Body of pancreas (tissue), 4 donors: ENCODE results near the gene LPCAT3. TPM values are rescaled to one million over a fixed set of nuclear protein-coding genes. Genes with fewer than 3 reads are reported as not detected.

Experiments used
- ATAC-seq: fragments of 150-250 bp; one replicate; pipeline ENCODE4 v1.9.1; 2016
- DNase-seq, 4 donors: peaks; one replicate each; pipeline ENCODE4 v3.0.0-alpha.2; 2019
- H3K27ac ChIP-seq, 4 donors: fragments of 200-600 bp; sonication (generic); 1 replicate in 3 of 4; 2 replicates in 1 of 4; pipeline versions ENCODE4 v1.5.1 to v1.6.1; 2016 to 2019; ENCODE audit warnings: mild to moderate bottlenecking in 1 of 4, mixed read lengths in 1 of 4, moderate library complexity in 1 of 4
- H3K27me3 ChIP-seq, 2 donors: fragments of 200-600 bp; sonication (generic); one replicate each; pipeline ENCODE4 v1.6.0; 2016; ENCODE audit warnings: mild to moderate bottlenecking in 1 of 2
- H3K36me3 ChIP-seq, 2 donors: fragments of 200-600 bp; sonication (generic); replicated peaks in 1 of 2; 2 replicates each; pipeline ENCODE4 v1.5.1; 2016; ENCODE audit warnings: low read depth in 2 of 2; ENCODE audit not compliant: insufficient read depth in 1 of 2
- H3K4me1 ChIP-seq: fragments of 200-600 bp; sonication (generic); one replicate; pipeline ENCODE4 v1.6.0; 2016
- H3K4me3 ChIP-seq, 2 donors: fragments of 200-600 bp; sonication (generic); 1 replicate in 1 of 2; 2 replicates in 1 of 2; pipeline ENCODE4 v1.5.1; 2016 to 2019
- H3K9me3 ChIP-seq, 3 donors: fragments of 200-600 bp; sonication (generic); 1 replicate in 2 of 3; 2 replicates in 1 of 3; pipeline ENCODE4 v1.5.1; 2016
- CTCF ChIP-seq, 7 experiments: fragments of 450-650 bp in 4 of 7; fragments of 200-600 bp in 3 of 7; sonication (generic) in 3 of 7; IDR thresholded peaks; one replicate each; pipeline ENCODE4 v1.5.1; 2016 to 2019; ENCODE audit warnings: antibody characterized with exemption in 7 of 7
- POLR2A ChIP-seq, 3 donors: fragments of 450-650 bp; IDR thresholded peaks; one replicate each; pipeline ENCODE4 v1.6.1; 2016; ENCODE audit warnings: antibody characterized with exemption in 3 of 3, mild to moderate bottlenecking in 2 of 3
- WGBS, 2 donors: methylation state at CpG; one replicate each; pipeline ENCODE4 v1.1.5; 2017; 5-methylcytosine and 5-hydroxymethylcytosine counted together
- intact Hi-C: fragments of 100-400 bp; cut with DNase I; formaldehyde crosslinking; loops from one replicate; pipeline ENCODE4 v1.15.1; 2023
- total RNA-seq, 2 donors: library from RNA; depleted of rRNA; stranded (reverse); fragments of >200 nt; gene quantifications; one replicate each; pipeline ENCODE4 v1.1.0, GENCODE V29; 2016

LPCAT3 gene
- total RNA-seq, 2 donors from 2014 or later: 21.5 to 39.6 TPM

GRCh38 chr12:6939191-6939540, 79.1 kb downstream of the LPCAT3 start:
- no peak overlapping the region for H3K4me3 ChIP-seq
- intact Hi-C loops: no loop called here
- no peaks in the 10 kb centered on the region for H3K36me3 ChIP-seq
- TF ChIP-seq POLR2A (IDR thresholded peaks at IDR 0.05) (no peak), CTCF (IDR thresholded peaks at IDR 0.05) (no peak)
- H3K4me1 ChIP-seq: peaks cover 38% of the 10 kb centered on the region
- no peaks in the 10 kb centered on the region for H3K9me3 ChIP-seq
- ATAC-seq: no peak
- DNase-seq: no peak
- 56% methylated on average over 2 of the region's 2 CpGs for WGBS, 2 donors
- no peak overlapping the region for H3K27ac ChIP-seq
- no peaks in the 10 kb centered on the region for H3K27me3 ChIP-seq

- ATAC-seq: no peak
- H3K27me3 ChIP-seq: no peaks in the 10 kb centered on the region
- H3K9me3 ChIP-seq: no peaks in the 10 kb centered on the region
- TF ChIP-seq CTCF (IDR thresholded peaks at IDR 0.05): no peak
- TF ChIP-seq POLR2A (IDR thresholded peaks at IDR 0.05): no peak
- intact Hi-C loops: no loop called here
- 71 to 74% methylated on average over 13 to 31 of the region's 32 CpGs for WGBS, 2 donors
- H3K4me3 ChIP-seq: no peak overlapping the region
- H3K36me3 ChIP-seq: no peaks in the 10 kb centered on the region
- DNase-seq: peak in 1 of 4 donors; percentile 43
- H3K4me1 ChIP-seq: peaks cover 38% of the 10 kb centered on the region
- peak overlapping the region; percentile 83 to 96 (median 86) for H3K27ac ChIP-seq
These were observed 79.7 kb downstream of the LPCAT3 start for GRCh38 chr12:6938353-6939190.

- WGBS, 2 donors: 0% methylated on average over 17 to 80 of the region's 80 CpGs
- intact Hi-C loops: no loop called here
- Histone ChIP-seq H3K4me1 (peaks cover 32% of the 10 kb centered on the region), H3K27me3 (no peaks in the 10 kb centered on the region), H3K27ac (peak overlapping the region; percentile 83 to 96 (median 86)), H3K9me3 (no peaks in the 10 kb centered on the region), H3K4me3 (peak overlapping the region; percentile 33 to 50), H3K36me3 (no peaks in the 10 kb centered on the region)
- TF ChIP-seq POLR2A (IDR thresholded peaks at IDR 0.05): peak; percentile 84 to 91 (median 89)
- TF ChIP-seq CTCF (IDR thresholded peaks at IDR 0.05): peak; percentile 92 to 99 (median 98)
- peak; percentile 95 to 96 (median 95) for DNase-seq
- ATAC-seq: peak; percentile 96
These were observed 80.6 kb downstream of the LPCAT3 start for GRCh38 chr12:6937481-6938352.

GRCh38 chr12:6936636-6937480, 81.4 kb downstream of the LPCAT3 start:
- DNase-seq (no peak), ATAC-seq (peak; percentile 1)
- peaks cover 32% of the 10 kb centered on the region for H3K4me1 ChIP-seq
- H3K4me3 ChIP-seq: peak overlapping the region; percentile 33 to 50
- H3K27ac ChIP-seq: peak overlapping the region; percentile 83 to 96 (median 86)
- intact Hi-C loops: no loop called here
- TF ChIP-seq POLR2A (IDR thresholded peaks at IDR 0.05) (no peak), CTCF (IDR thresholded peaks at IDR 0.05) (no peak)
- no peaks in the 10 kb centered on the region for H3K27me3 ChIP-seq
- WGBS, 2 donors: 17 to 57% methylated on average over 12 to 36 of the region's 36 CpGs
- no peaks in the 10 kb centered on the region for H3K36me3 ChIP-seq
- H3K9me3 ChIP-seq: no peaks in the 10 kb centered on the region
